C4-2B (cell line): ENCODE measurements around the gene FOXO3.

ENCODE experiments used
- H3K27ac ChIP-seq: fragments of 450-650 bp; 2 replicates; pipeline ENCODE4 v1.5.1; 2017
- CTCF ChIP-seq: fragments of 450-650 bp; conservative IDR thresholded peaks from 2 replicates; pipeline ENCODE4 v1.5.1; 2017; ENCODE audit warnings: mild to moderate bottlenecking
- ZFX ChIP-seq: fragments of 450-650 bp; IDR thresholded peaks from 2 replicates; pipeline ENCODE4 v1.6.1; 2017

Gene FOXO3

GRCh38 chr6:108669673-108670072 is 109.0 kb downstream of the FOXO3 start:
- TF ChIP-seq CTCF (no peak), ZFX (no peak)
- no peak overlapping the region for H3K27ac ChIP-seq

- no peak overlapping the region for H3K27ac ChIP-seq
- TF ChIP-seq CTCF = no peak
- no peak for TF ChIP-seq ZFX
Observed at GRCh38 chr6:108671175-108671574, 110.5 kb downstream of the FOXO3 start.

GRCh38 chr6:108671790-108672189 is 111.1 kb downstream of the FOXO3 start:
- TF ChIP-seq ZFX = no peak
- no peak for TF ChIP-seq CTCF
- H3K27ac ChIP-seq = no peak overlapping the region

DNA sequence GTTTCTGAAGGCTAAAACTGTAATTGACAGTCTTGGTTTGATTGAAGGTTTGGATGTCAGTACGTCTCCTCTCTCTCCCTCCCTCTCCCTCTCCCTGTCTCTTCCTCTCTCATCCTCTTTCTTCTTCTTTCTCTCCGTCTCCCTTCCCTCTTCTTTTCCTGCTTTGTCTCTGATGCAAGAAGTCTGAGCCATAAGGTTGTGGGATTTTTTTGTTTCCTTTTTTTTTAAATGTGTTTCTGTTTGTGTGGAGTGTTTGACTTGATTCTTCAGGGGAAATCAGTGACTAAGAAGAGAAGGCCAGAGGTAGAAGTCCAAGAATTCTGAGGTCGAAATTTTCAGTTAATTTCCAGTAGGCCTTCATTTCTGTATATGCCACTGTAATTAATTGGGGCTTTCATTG is 111.9 kb downstream of the FOXO3 start:
- no peak overlapping the region for H3K27ac ChIP-seq
- TF ChIP-seq CTCF = no peak
- no peak for TF ChIP-seq ZFX

- no peak overlapping the region for H3K27ac ChIP-seq
- TF ChIP-seq CTCF = no peak
- no peak for TF ChIP-seq ZFX
Observed at GRCh38 chr6:108673153-108673552, 112.4 kb downstream of the FOXO3 start.

DNA sequence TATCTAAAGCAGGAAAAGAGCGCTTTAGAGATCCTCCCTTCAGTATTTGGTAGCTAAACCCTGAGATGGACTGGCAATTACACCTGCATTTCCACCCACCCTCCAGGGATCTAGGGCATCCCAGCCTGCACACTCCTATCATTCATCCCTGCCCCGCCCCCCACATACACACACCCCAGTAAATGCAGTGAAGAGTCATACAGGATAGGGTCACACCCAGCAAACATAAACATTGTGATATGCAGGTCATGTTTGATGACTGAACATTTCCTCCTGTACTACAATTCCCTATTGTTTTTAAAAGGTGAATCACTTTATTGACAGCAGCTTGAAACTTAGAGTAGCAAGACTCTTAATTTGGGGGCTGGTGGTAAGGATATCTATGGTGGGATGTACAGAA is 112.9 kb downstream of the FOXO3 start:
- no peak overlapping the region for H3K27ac ChIP-seq
- no peak for TF ChIP-seq ZFX

DNA sequence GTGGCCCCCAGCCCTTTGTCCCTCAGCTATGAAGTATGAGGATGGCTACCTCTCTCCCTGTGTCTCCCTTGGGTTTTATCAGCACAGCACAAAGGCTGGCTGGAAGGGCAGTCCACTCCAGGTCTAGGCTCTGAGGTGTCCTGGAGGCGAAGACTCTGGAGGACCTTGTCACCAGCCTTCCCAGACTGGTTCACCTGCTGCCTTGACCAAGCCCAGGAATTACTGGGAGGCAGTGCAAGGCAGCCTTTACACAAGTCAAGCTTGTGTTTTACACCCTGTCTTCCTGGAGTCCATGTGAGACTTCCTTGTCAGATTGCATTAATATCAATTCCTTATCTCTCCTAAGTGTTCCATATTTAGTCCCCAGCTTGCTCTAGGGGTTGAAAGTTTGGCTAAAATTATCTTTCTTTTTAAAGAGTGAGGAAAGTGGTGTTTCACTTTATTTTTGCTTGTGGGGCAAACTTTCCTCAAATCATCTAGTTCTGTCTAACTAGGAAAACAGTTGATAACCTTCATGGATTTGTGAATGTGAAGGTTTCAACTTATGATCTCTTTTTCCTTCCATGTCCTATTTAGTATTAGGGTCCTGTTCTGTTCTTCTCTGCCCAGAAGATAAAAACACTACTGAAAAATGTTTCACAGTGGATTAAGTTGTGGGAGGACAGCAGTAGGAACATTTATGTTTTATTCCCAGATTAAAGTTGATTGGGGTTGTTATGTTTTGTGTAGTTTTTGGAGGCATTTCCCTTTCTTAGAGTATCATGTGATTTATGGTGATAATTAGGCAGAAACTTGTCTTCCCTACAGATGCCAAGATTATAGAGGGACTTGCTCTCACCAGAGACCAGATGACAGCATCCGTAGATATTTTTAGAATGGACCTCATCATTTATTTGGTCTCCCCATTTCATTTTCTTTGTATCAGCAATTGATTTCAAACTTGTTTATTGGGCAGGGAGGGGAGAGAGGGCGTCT is 114.8 kb downstream of the FOXO3 start:
- peak overlapping the region; percentile 35; the same call in 1 of the 2 replicates for H3K27ac ChIP-seq
- TF ChIP-seq CTCF = no peak
- TF ChIP-seq ZFX = no peak
